Body of pancreas (tissue), 4 donors: ENCODE measurements around the gene ATG4B.

Source experiments
- CTCF ChIP-seq, 7 experiments: fragments of 450-650 bp in 4 of 7; fragments of 200-600 bp in 3 of 7; sonication (generic) in 3 of 7; IDR thresholded peaks; one replicate each; pipeline ENCODE4 v1.5.1; 2016 to 2019; ENCODE audit warnings: antibody characterized with exemption in 7 of 7
- POLR2A ChIP-seq, 3 donors: fragments of 450-650 bp; IDR thresholded peaks; one replicate each; pipeline ENCODE4 v1.6.1; 2016; ENCODE audit warnings: antibody characterized with exemption in 3 of 3, mild to moderate bottlenecking in 2 of 3

- TF ChIP-seq CTCF (IDR thresholded peaks at IDR 0.05) (no peak), POLR2A (IDR thresholded peaks at IDR 0.05) (no peak)
These were observed 31.3 kb downstream of the ATG4B start for GRCh38 chr2:241668839-241669238.
